ENCODE data around the gene ABCC6.

Gene ABCC6

GRCh38 chr16:16178455-16179162, 44.7 kb downstream of the ABCC6 start:
- no peak overlapping the region for H2BK15ac ChIP-seq (replicated peaks; ENCODE audit: low read depth)
- no peak overlapping the region for H3K4me3 ChIP-seq (ENCODE audit: low read length)
- H4K5ac ChIP-seq (ENCODE audit: low read length) = no peak overlapping the region
- H3K56ac ChIP-seq (ENCODE audit: low read length) = no peak overlapping the region
- H3K27me3 ChIP-seq (ENCODE audit: insufficient read depth, low read length, poor library complexity) = no peaks in the 10 kb centered on the region
- no peaks in the 10 kb centered on the region for H3K79me1 ChIP-seq (ENCODE audit: low read length)
- H4K8ac ChIP-seq (ENCODE audit: low read depth, low read length) = no peak overlapping the region
- H3K36me3 ChIP-seq (ENCODE audit: control insufficient read depth, insufficient read depth, low read length) = no peaks in the 10 kb centered on the region
- no CpG with 5 or more reads among the region's 7 CpGs for WGBS (ENCODE audit: extremely low coverage, insufficient coverage, low lambda C conversion rate)
- no peak overlapping the region for H3K4ac ChIP-seq (ENCODE audit: low read depth, low read length)
- H2BK5ac ChIP-seq (ENCODE audit: low read length) = no peak overlapping the region
- no peak overlapping the region for H3K27ac ChIP-seq (ENCODE audit: low read depth, low read length)
- H3K9ac ChIP-seq (ENCODE audit: low read length) = no peak overlapping the region
- no peak overlapping the region for H2AK5ac ChIP-seq (ENCODE audit: low read length)
- H2BK120ac ChIP-seq (ENCODE audit: low read depth, low read length) = no peak overlapping the region
- H3K79me2 ChIP-seq (ENCODE audit: control insufficient read depth, insufficient read depth, low read length) = no peaks in the 10 kb centered on the region
- no peaks in the 10 kb centered on the region for H3K4me1 ChIP-seq (ENCODE audit: control insufficient read depth, low read depth, low read length)
- DNase-seq = no peak
- no peak overlapping the region for H3K23ac ChIP-seq (ENCODE audit: low read length)
- H3K18ac ChIP-seq (ENCODE audit: low read length) = no peak overlapping the region
- no peak overlapping the region for H3K4me2 ChIP-seq (ENCODE audit: low read length)

- Histone ChIP-seq H3K4ac (ENCODE audit: low read depth, low read length) (no peak overlapping the region), H3K23ac (ENCODE audit: low read length) (no peak overlapping the region), H3K56ac (ENCODE audit: low read length) (no peak overlapping the region), H3K27ac (ENCODE audit: low read depth, low read length) (no peak overlapping the region), H3K36me3 (ENCODE audit: control insufficient read depth, insufficient read depth, low read length) (no peaks in the 10 kb centered on the region), H2BK120ac (ENCODE audit: low read depth, low read length) (no peak overlapping the region), H3K9ac (ENCODE audit: low read length) (no peak overlapping the region), H2AK5ac (ENCODE audit: low read length) (no peak overlapping the region), H3K4me2 (ENCODE audit: low read length) (no peak overlapping the region), H3K4me3 (ENCODE audit: low read length) (no peak overlapping the region), H4K8ac (ENCODE audit: low read depth, low read length) (no peak overlapping the region), H2BK15ac (replicated peaks; ENCODE audit: low read depth) (no peak overlapping the region), H2BK5ac (ENCODE audit: low read length) (no peak overlapping the region), H3K4me1 (ENCODE audit: control insufficient read depth, low read depth, low read length) (no peaks in the 10 kb centered on the region), H3K79me2 (ENCODE audit: control insufficient read depth, insufficient read depth, low read length) (no peaks in the 10 kb centered on the region), H3K18ac (ENCODE audit: low read length) (no peak overlapping the region), H4K5ac (ENCODE audit: low read length) (no peak overlapping the region), H3K27me3 (ENCODE audit: insufficient read depth, low read length, poor library complexity) (no peaks in the 10 kb centered on the region), H3K79me1 (ENCODE audit: low read length) (no peaks in the 10 kb centered on the region)
- DNase-seq = no peak
Measured at GRCh38 chr16:16176328-16176727, 47.0 kb downstream of the ABCC6 start.

DNA sequence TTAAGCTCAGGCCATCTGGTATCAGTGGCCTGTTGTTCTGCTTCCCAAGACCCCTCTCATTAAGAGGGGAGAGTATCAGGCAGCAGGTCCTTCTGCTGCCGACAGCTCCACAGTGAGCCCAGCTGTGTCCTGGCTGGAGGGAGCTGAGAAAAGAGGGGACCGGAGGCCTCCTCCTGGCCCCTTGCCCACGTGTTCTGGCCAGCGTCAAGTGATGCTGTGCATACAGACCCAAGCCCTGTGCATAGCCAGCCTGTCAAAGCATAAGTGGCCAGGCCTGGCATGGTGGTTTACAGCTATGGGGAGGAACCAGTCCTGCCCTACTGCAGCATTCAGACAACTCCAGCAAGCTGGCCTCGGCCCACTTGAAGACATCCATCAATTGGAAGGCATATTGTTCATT, 48.0 kb downstream of the ABCC6 start:
- Histone ChIP-seq H2BK5ac (ENCODE audit: low read length) (no peak overlapping the region), H3K4me3 (ENCODE audit: low read length) (no peak overlapping the region), H2BK120ac (ENCODE audit: low read depth, low read length) (no peak overlapping the region), H3K27me3 (ENCODE audit: insufficient read depth, low read length, poor library complexity) (no peaks in the 10 kb centered on the region), H3K18ac (ENCODE audit: low read length) (no peak overlapping the region), H3K4me1 (ENCODE audit: control insufficient read depth, low read depth, low read length) (no peaks in the 10 kb centered on the region), H3K79me2 (ENCODE audit: control insufficient read depth, insufficient read depth, low read length) (no peaks in the 10 kb centered on the region), H3K56ac (ENCODE audit: low read length) (no peak overlapping the region), H2BK15ac (replicated peaks; ENCODE audit: low read depth) (no peak overlapping the region), H2AK5ac (ENCODE audit: low read length) (no peak overlapping the region), H4K5ac (ENCODE audit: low read length) (no peak overlapping the region), H3K4ac (ENCODE audit: low read depth, low read length) (no peak overlapping the region), H3K9ac (ENCODE audit: low read length) (no peak overlapping the region), H3K23ac (ENCODE audit: low read length) (no peak overlapping the region), H3K27ac (ENCODE audit: low read depth, low read length) (no peak overlapping the region), H4K8ac (ENCODE audit: low read depth, low read length) (no peak overlapping the region), H3K36me3 (ENCODE audit: control insufficient read depth, insufficient read depth, low read length) (no peaks in the 10 kb centered on the region), H3K4me2 (ENCODE audit: low read length) (no peak overlapping the region), H3K79me1 (ENCODE audit: low read length) (no peaks in the 10 kb centered on the region)
- WGBS (ENCODE audit: extremely low coverage, insufficient coverage, low lambda C conversion rate) = no CpG with 5 or more reads among the region's 5 CpGs
- no peak for DNase-seq

DNA sequence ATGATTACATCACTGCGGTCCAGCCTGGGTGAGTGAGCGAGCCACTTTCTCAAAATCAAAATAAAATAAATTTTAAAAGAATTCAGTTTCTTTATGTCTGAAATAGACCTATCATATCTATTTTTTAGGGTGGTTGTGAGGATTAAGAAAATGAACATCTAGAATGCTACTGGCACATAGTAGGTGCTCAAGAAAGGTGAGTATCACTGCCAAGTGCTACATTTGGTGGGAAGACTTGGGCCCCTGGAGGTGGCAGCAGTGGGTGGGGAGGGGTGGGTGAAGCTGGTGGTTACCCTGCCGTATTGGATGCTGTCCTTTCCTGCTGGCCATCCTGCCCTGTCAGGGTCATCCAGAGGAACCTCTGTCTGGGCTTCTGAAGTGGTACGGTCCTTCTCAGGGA, 50.3 kb downstream of the ABCC6 start:
- Histone ChIP-seq H4K5ac (ENCODE audit: low read length) (no peak overlapping the region), H3K18ac (ENCODE audit: low read length) (no peak overlapping the region), H3K4me2 (ENCODE audit: low read length) (no peak overlapping the region), H3K27me3 (ENCODE audit: insufficient read depth, low read length, poor library complexity) (no peaks in the 10 kb centered on the region), H2AK5ac (ENCODE audit: low read length) (no peak overlapping the region), H3K23ac (ENCODE audit: low read length) (no peak overlapping the region), H3K56ac (ENCODE audit: low read length) (no peak overlapping the region), H3K4ac (ENCODE audit: low read depth, low read length) (no peak overlapping the region), H2BK15ac (replicated peaks; ENCODE audit: low read depth) (no peak overlapping the region), H3K4me1 (ENCODE audit: control insufficient read depth, low read depth, low read length) (no peaks in the 10 kb centered on the region), H4K8ac (ENCODE audit: low read depth, low read length) (no peak overlapping the region), H3K36me3 (ENCODE audit: control insufficient read depth, insufficient read depth, low read length) (no peaks in the 10 kb centered on the region), H3K79me2 (ENCODE audit: control insufficient read depth, insufficient read depth, low read length) (no peaks in the 10 kb centered on the region), H3K4me3 (ENCODE audit: low read length) (no peak overlapping the region), H2BK120ac (ENCODE audit: low read depth, low read length) (no peak overlapping the region), H2BK5ac (ENCODE audit: low read length) (no peak overlapping the region), H3K79me1 (ENCODE audit: low read length) (no peaks in the 10 kb centered on the region), H3K27ac (ENCODE audit: low read depth, low read length) (no peak overlapping the region), H3K9ac (ENCODE audit: low read length) (no peak overlapping the region)
- no peak for DNase-seq
- WGBS (ENCODE audit: extremely low coverage, insufficient coverage, low lambda C conversion rate) = no CpG with 5 or more reads among the region's 4 CpGs

DNA sequence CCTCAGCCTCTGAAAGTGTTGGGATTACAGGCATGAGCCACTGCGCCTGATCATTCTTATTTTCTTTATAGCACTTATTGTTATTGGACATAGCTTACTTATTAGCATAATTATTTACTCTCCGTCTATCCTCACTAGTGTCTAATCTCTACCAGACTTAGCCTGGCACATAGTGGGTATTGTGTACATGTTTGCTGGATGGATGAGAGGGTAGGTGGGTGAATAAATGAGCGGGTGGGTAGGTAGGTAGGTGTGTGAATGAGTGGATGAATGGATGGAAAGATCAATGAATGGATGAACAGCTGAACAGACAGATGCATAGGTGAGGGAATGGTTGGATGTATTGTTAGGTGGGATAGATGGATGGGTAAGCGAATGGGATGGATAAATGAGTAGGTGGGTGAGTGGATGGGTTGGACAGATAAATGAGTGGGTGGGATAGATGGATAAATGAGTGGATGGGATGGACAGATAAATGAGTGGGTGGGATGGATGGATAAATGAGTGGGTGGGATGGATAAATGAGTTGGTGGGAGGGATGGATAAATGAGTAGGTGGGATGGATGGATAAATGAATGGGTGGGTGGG, 51.9 kb downstream of the ABCC6 start:
- DNase-seq = no peak
- Histone ChIP-seq H4K8ac (ENCODE audit: low read depth, low read length) (no peak overlapping the region), H3K4me1 (ENCODE audit: control insufficient read depth, low read depth, low read length) (no peaks in the 10 kb centered on the region), H3K9ac (ENCODE audit: low read length) (no peak overlapping the region), H3K79me1 (ENCODE audit: low read length) (no peaks in the 10 kb centered on the region), H3K18ac (ENCODE audit: low read length) (no peak overlapping the region), H2AK5ac (ENCODE audit: low read length) (no peak overlapping the region), H3K27me3 (ENCODE audit: insufficient read depth, low read length, poor library complexity) (no peaks in the 10 kb centered on the region), H3K27ac (ENCODE audit: low read depth, low read length) (no peak overlapping the region), H2BK120ac (ENCODE audit: low read depth, low read length) (no peak overlapping the region), H4K5ac (ENCODE audit: low read length) (no peak overlapping the region), H3K4ac (ENCODE audit: low read depth, low read length) (no peak overlapping the region), H2BK15ac (replicated peaks; ENCODE audit: low read depth) (no peak overlapping the region), H3K4me3 (ENCODE audit: low read length) (no peak overlapping the region), H3K36me3 (ENCODE audit: control insufficient read depth, insufficient read depth, low read length) (no peaks in the 10 kb centered on the region), H3K4me2 (ENCODE audit: low read length) (no peak overlapping the region), H3K79me2 (ENCODE audit: control insufficient read depth, insufficient read depth, low read length) (no peaks in the 10 kb centered on the region), H2BK5ac (ENCODE audit: low read length) (no peak overlapping the region), H3K23ac (ENCODE audit: low read length) (no peak overlapping the region), H3K56ac (ENCODE audit: low read length) (no peak overlapping the region)
- WGBS (ENCODE audit: extremely low coverage, insufficient coverage, low lambda C conversion rate) = 100% methylated on average over 1 of the region's 4 CpGs

- Histone ChIP-seq H3K4ac (ENCODE audit: low read depth, low read length) (no peak overlapping the region), H2BK120ac (ENCODE audit: low read depth, low read length) (no peak overlapping the region), H2BK15ac (replicated peaks; ENCODE audit: low read depth) (no peak overlapping the region), H4K5ac (ENCODE audit: low read length) (no peak overlapping the region), H3K4me1 (ENCODE audit: control insufficient read depth, low read depth, low read length) (no peaks in the 10 kb centered on the region), H2AK5ac (ENCODE audit: low read length) (no peak overlapping the region), H3K4me2 (ENCODE audit: low read length) (no peak overlapping the region), H3K4me3 (ENCODE audit: low read length) (no peak overlapping the region), H3K79me2 (ENCODE audit: control insufficient read depth, insufficient read depth, low read length) (no peaks in the 10 kb centered on the region), H3K27ac (ENCODE audit: low read depth, low read length) (no peak overlapping the region), H3K23ac (ENCODE audit: low read length) (no peak overlapping the region), H3K9ac (ENCODE audit: low read length) (no peak overlapping the region), H3K79me1 (ENCODE audit: low read length) (no peaks in the 10 kb centered on the region), H3K18ac (ENCODE audit: low read length) (no peak overlapping the region), H3K36me3 (ENCODE audit: control insufficient read depth, insufficient read depth, low read length) (no peaks in the 10 kb centered on the region), H4K8ac (ENCODE audit: low read depth, low read length) (no peak overlapping the region), H3K27me3 (ENCODE audit: insufficient read depth, low read length, poor library complexity) (no peaks in the 10 kb centered on the region), H3K56ac (ENCODE audit: low read length) (no peak overlapping the region), H2BK5ac (ENCODE audit: low read length) (no peak overlapping the region)
- DNase-seq = no peak
- no CpG with 5 or more reads among the region's 15 CpGs for WGBS (ENCODE audit: extremely low coverage, insufficient coverage, low lambda C conversion rate)
Measured at GRCh38 chr16:16169615-16170014, 53.7 kb downstream of the ABCC6 start.
